Ishikawa (cell line): Measurements from ENCODE around the gene RHBDL3.

Experiments used
- CEBPB ChIP-seq: IDR thresholded peaks from 2 replicates; pipeline ENCODE4 v1.6.1; 2012
- CREB1 ChIP-seq: IDR thresholded peaks from 2 replicates; pipeline ENCODE4 v1.6.1; 2012; ENCODE audit warnings: low read depth
- EP300 ChIP-seq: IDR thresholded peaks from 2 replicates; pipeline ENCODE4 v1.6.1; 2012; ENCODE audit warnings: borderline replicate concordance
- FOXM1 ChIP-seq: IDR thresholded peaks from 2 replicates; pipeline ENCODE4 v1.6.1; 2012; ENCODE audit warnings: low read depth, borderline replicate concordance
- NFIC ChIP-seq: IDR thresholded peaks from 2 replicates; pipeline ENCODE4 v1.6.1; 2012
- RAD21 ChIP-seq: IDR thresholded peaks from 2 replicates; pipeline ENCODE4 v1.6.1; 2012; ENCODE audit warnings: low read depth
- TAF1 ChIP-seq: IDR thresholded peaks from 2 replicates; pipeline ENCODE4 v1.6.1; 2012; ENCODE audit warnings: low read depth, mild to moderate bottlenecking
- TCF12 ChIP-seq: IDR thresholded peaks from 2 replicates; pipeline ENCODE4 v1.6.1; 2012; ENCODE audit warnings: low read depth
- TEAD4 ChIP-seq: IDR thresholded peaks from 2 replicates; pipeline ENCODE4 v1.6.1; 2012
- YY1 ChIP-seq: IDR thresholded peaks from 2 replicates; pipeline ENCODE4 v1.6.1; 2012; ENCODE audit warnings: low read depth
- ZBTB7A ChIP-seq: IDR thresholded peaks from 2 replicates; pipeline ENCODE4 v1.6.1; 2012; ENCODE audit warnings: low read depth
- TF ChIP-seq, protein P1 (sequence below): IDR thresholded peaks from 2 replicates; pipeline ENCODE4 v1.6.1; 2012; ENCODE audit warnings: low read depth, mild to moderate bottlenecking
- TF ChIP-seq, protein P2 (sequence below): IDR thresholded peaks from 2 replicates; pipeline ENCODE4 v1.6.1; 2012
- TF ChIP-seq, protein P3 (sequence below): IDR thresholded peaks from 2 replicates; pipeline ENCODE4 v1.6.1; 2012

Gene RHBDL3

GRCh38 chr17:32335687-32336086 is 70.1 kb downstream of the RHBDL3 start:
- TF ChIP-seq, protein P1, sequence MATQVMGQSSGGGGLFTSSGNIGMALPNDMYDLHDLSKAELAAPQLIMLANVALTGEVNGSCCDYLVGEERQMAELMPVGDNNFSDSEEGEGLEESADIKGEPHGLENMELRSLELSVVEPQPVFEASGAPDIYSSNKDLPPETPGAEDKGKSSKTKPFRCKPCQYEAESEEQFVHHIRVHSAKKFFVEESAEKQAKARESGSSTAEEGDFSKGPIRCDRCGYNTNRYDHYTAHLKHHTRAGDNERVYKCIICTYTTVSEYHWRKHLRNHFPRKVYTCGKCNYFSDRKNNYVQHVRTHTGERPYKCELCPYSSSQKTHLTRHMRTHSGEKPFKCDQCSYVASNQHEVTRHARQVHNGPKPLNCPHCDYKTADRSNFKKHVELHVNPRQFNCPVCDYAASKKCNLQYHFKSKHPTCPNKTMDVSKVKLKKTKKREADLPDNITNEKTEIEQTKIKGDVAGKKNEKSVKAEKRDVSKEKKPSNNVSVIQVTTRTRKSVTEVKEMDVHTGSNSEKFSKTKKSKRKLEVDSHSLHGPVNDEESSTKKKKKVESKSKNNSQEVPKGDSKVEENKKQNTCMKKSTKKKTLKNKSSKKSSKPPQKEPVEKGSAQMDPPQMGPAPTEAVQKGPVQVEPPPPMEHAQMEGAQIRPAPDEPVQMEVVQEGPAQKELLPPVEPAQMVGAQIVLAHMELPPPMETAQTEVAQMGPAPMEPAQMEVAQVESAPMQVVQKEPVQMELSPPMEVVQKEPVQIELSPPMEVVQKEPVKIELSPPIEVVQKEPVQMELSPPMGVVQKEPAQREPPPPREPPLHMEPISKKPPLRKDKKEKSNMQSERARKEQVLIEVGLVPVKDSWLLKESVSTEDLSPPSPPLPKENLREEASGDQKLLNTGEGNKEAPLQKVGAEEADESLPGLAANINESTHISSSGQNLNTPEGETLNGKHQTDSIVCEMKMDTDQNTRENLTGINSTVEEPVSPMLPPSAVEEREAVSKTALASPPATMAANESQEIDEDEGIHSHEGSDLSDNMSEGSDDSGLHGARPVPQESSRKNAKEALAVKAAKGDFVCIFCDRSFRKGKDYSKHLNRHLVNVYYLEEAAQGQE, result no peak
- TF ChIP-seq, protein P2, sequence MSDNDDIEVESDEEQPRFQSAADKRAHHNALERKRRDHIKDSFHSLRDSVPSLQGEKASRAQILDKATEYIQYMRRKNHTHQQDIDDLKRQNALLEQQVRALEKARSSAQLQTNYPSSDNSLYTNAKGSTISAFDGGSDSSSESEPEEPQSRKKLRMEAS, result no peak
- no peak for TF ChIP-seq ZBTB7A
- TF ChIP-seq TCF12, result no peak
- no peak for TF ChIP-seq EP300
- TF ChIP-seq NFIC, result no peak
- TF ChIP-seq, protein P3, sequence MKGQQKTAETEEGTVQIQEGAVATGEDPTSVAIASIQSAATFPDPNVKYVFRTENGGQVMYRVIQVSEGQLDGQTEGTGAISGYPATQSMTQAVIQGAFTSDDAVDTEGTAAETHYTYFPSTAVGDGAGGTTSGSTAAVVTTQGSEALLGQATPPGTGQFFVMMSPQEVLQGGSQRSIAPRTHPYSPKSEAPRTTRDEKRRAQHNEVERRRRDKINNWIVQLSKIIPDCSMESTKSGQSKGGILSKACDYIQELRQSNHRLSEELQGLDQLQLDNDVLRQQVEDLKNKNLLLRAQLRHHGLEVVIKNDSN, result no peak
- no peak for TF ChIP-seq CEBPB

DNA sequence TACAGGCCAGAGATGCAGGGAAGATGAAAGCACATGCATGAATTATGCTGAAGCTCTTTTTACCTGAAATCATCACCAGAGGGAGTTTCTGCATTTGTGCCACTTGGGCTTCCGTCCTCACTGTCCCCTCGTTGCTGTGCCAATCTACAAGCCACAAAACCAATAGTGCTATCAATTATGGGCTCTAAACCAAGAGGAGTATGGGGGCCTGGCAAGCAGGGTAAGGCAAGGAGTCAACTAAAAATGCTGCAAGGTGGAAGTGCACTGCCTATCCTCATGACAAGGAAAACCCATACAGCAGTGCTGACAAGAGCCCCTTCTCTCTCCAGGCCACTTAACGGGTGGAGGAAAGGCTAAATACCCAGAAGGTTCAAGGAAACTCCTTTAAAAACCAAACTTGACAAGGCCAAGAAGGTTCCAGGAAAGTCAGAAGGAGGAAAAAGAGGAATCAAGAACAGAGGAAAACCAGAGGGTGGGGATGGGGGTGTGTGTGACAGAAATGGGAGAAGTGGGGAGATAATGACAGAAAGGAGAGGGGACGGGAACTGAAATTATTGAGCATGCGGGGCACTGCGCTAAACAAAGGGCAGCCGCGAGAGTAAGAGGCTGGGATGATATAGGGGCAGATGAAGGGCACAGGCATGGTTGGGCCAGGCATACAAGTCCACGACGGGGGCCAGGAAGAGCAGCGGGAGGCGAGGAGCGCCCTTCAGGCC is 75.7 kb downstream of the RHBDL3 start:
- no peak for TF ChIP-seq CEBPB
- TF ChIP-seq TEAD4, result no peak
- TF ChIP-seq ZBTB7A, result no peak
- no peak for TF ChIP-seq NFIC
- no peak for TF ChIP-seq YY1

- TF ChIP-seq EP300 (peak; percentile 58), NFIC (peak; percentile 57; the same call in 1 of the 2 replicates), CEBPB (peak; percentile 21; the same call in 1 of the 2 replicates), TCF12 (peak; percentile 64; the same call in 1 of the 2 replicates), FOXM1 (no peak; the same call in 1 of the 2 replicates), RAD21 (no peak; the same call in 1 of the 2 replicates), CREB1 (no peak), TAF1 (peak; percentile 94), TEAD4 (peak; percentile 56), ZBTB7A (no peak), YY1 (peak; percentile 83)
- TF ChIP-seq, protein P2, result peak; percentile 87
- TF ChIP-seq, protein P1, result no peak; the same call in 1 of the 2 replicates
- TF ChIP-seq, protein P3, result peak; percentile 75
These were observed 76.4 kb downstream of the RHBDL3 start, which contains the start of gene C17orf75 for GRCh38 chr17:32341857-32342602. C17orf75 (minus strand) TSS chr17:32342173; CDS start chr17:32342139, 34 bp downstream.

- TF ChIP-seq FOXM1 (no peak), RAD21 (no peak), ZBTB7A (no peak), TAF1 (no peak)
- TF ChIP-seq, protein P1, result no peak
- TF ChIP-seq, protein P2, result no peak
These were observed 77.1 kb downstream of the RHBDL3 start for GRCh38 chr17:32342603-32343325.
